Effector memory CD8-positive, alpha-beta T cell (primary cell): ENCODE data around the gene CC2D2B.
"Not testable (repeated sequence)": the region's sequence is repeated elsewhere in the genome, so short reads cannot be mapped to it uniquely, and the experiment has no call there.

Experiments
- ATAC-seq: fragments of 150-1000 bp; cut with Tn5 transposase; replicated peaks from 2 replicates; pipeline ENCODE4 v1.10.0; 2021; ENCODE audit warnings: mild to moderate bottlenecking, moderate library complexity
- DNase-seq, 3 experiments: peaks; one replicate each; pipeline ENCODE4 v3.0.0; 2021
- H3K27ac Mint-ChIP-seq, 2 donors: one replicate each; pipeline ENCODE4 v1.8.0; 2022; ENCODE audit warnings: mild to moderate bottlenecking in 2 of 2, mixed read lengths in 2 of 2, moderate library complexity in 2 of 2
- H3K27me3 Mint-ChIP-seq, 2 donors: one replicate each; pipeline ENCODE4 v1.8.0; 2022; ENCODE audit warnings: mixed read lengths in 2 of 2
- H3K36me3 Mint-ChIP-seq: one replicate; pipeline ENCODE4 v1.8.0; 2022; ENCODE audit warnings: mild to moderate bottlenecking, moderate library complexity, mixed read lengths; ENCODE audit not compliant: insufficient read depth
- H3K4me1 Mint-ChIP-seq, 2 donors: one replicate each; pipeline ENCODE4 v1.8.0; 2022; ENCODE audit warnings: low read depth in 2 of 2, mixed read lengths in 2 of 2
- H3K4me3 Mint-ChIP-seq, 2 donors: one replicate each; pipeline ENCODE4 v1.8.0; 2022; ENCODE audit warnings: mild to moderate bottlenecking in 2 of 2, mixed read lengths in 2 of 2, moderate library complexity in 2 of 2
- H3K9me3 Mint-ChIP-seq, 2 donors: one replicate each; pipeline ENCODE4 v1.8.0; 2022; ENCODE audit warnings: mixed read lengths in 2 of 2

The CC2D2B gene

DNA sequence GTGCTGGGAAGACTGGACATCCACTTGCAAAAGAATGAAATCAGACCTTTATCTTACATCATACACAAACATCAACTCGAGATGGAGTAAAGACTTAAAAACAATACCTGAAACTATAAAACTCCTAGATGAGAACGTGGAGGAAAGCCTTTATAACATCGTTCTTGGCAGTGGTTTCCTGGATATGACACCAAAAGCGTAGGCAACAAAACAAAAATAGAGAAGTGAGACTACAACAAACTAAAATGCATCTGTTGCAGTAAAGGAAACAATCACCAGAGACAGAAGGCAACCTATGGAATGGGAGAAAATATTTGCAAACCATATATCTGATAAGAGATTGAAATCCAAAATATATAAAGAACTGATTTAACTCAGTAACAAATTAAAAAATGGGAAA, 33.3 kb downstream of the CC2D2B start:
- Mint-ChIP-seq H3K4me3 (no peak overlapping the region), H3K4me1 (no peaks in the 10 kb centered on the region), H3K9me3 (peaks cover 3 to 17% of the 10 kb centered on the region in 2 donors), H3K36me3 (no peaks in the 10 kb centered on the region), H3K27me3 (peaks cover 3 to 8% of the 10 kb centered on the region in 2 donors), H3K27ac (no peak overlapping the region)
- no peak for DNase-seq
- ATAC-seq = no peak

DNA sequence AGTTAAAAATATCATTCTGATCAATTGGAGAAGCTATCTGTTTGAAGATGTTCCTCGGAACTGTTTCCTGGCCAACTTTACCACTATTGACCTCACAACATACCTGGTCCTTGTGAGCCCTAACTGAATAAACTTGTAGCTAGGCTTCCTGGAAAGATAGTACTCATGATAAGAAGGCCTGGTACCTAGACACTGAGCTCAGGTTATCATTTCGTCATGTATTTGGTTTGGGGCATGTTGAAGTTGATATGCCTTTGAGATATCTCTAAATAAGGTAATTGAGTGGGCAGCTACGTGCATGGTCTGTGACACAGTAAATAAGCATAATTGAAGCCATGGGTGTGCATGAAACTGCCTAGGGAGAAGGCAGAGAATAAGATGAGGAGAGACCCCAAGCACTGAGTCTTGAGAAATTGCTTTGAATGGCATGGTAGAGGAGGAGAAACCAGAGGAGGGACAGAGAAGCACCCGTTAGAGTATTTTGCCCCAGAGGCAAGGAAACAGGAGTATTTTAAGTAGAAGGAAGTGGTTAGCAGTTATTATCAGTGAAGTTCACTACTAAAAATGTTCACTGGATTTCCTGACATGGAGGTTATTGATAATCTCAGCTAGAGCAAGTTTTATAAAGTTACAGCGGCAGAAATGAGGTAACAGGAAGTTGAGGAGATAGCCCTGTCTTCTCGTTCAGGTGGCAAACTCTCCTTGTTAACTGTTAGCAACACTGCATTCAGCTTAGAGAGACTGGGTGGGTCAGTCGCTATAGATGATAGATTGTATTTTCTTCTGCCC, 55.6 kb downstream of the CC2D2B start:
- Mint-ChIP-seq H3K27me3 (no peaks in the 10 kb centered on the region), H3K4me1 (peaks cover 5 to 8% of the 10 kb centered on the region in 2 donors), H3K4me3 (peak overlapping the region; percentile 2 to 16), H3K36me3 (no peaks in the 10 kb centered on the region), H3K9me3 (peaks cover 3 to 6% of the 10 kb centered on the region in 2 donors), H3K27ac (peak overlapping the region; percentile 4 to 10)
- DNase-seq (no peak), ATAC-seq (peak; percentile 33)

DNA sequence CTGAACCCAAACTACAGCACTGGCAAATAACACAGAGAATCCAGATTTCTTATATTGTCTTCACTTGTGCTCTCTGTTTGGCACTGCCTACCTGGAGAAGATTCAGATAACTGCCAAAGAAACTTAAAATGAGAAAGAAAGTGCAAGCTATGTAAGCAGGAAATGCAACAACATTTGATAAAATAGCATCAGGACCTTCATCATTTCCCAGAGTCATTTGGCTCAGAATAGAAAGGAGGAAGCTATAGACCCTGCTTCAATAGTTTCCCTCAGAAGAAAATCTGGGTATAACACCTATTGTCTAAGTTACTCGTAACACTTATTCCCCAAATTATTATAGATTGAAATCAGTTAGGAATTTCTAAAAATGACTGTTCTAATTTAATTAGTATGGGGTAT, 56.2 kb downstream of the CC2D2B start:
- DNase-seq (no peak), ATAC-seq (no peak)
- H3K36me3 Mint-ChIP-seq = no peaks in the 10 kb centered on the region
- H3K4me1 Mint-ChIP-seq = peaks cover 5 to 8% of the 10 kb centered on the region in 2 donors
- H3K9me3 Mint-ChIP-seq = no peaks in the 10 kb centered on the region
- peak overlapping the region in 1 of 2 donors; percentile 10 for H3K27ac Mint-ChIP-seq
- H3K27me3 Mint-ChIP-seq = no peaks in the 10 kb centered on the region
- H3K4me3 Mint-ChIP-seq = peak overlapping the region; percentile 2 to 16

DNA sequence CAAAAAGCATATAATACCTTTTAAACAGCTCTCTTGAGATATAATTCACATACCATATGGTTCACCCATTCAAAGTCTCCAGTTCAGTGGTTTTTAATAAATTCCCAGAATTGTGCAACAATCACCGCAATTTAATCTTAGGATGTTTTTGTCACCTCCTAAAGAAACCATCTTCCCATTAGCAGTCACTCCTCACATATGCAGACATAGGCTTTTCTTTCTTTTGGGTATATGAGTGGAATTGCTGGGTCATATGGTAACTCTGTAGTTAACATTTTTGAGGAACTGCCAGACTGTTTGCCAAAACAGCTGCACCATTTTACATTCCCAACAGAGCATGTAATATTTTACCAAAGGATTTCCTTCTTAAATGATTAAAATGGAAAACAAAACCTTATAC, 57.0 kb downstream of the CC2D2B start:
- Mint-ChIP-seq H3K4me1 (peaks cover 5 to 8% of the 10 kb centered on the region in 2 donors), H3K27me3 (no peaks in the 10 kb centered on the region), H3K9me3 (no peaks in the 10 kb centered on the region), H3K4me3 (no peak overlapping the region), H3K27ac (no peak overlapping the region), H3K36me3 (no peaks in the 10 kb centered on the region)
- DNase-seq (no peak), ATAC-seq (no peak)

DNA sequence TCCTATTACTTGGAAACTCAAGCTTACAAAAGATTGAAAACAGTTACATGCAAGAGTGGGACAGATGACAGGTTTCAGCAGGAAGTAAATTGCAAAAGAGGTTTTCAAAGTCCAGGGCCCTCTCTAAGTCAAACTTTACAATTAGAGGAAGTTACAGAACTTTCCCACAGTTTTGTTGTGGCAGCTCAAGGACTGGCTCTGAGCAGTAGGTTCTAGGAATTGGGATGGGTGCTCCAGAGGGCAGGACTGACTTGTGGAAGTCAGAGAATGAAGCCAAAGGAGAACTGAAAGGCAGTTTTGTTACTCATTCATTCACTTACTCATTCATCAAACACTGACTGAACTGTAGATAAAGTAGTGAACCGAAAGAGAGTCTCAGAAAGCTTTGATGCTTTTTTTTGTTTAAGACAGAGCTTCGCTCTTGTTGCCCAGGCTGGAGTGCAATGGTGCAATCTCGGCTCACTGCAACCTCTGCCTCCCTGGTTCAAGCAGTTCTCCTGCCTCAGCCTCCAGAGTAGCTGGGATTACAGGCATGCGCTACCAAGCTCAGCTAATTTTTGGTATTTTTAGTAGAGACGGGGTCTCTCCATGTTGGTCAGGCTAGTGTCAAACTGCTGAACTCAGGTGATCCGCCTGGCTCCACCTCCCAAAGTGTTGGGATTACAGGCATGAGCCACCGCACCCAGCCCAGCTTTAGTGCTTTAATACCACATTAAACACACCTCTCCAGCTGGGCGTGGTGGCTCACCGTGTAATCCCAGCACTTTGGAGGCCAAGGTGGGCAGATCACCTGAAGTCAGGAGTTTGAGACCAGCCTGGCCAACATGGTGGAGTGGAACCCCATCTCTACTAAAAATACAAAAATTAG, 68.8 kb downstream of the CC2D2B start:
- Mint-ChIP-seq H3K36me3 (no peaks in the 10 kb centered on the region), H3K27ac (no peak overlapping the region)
- no peak for ATAC-seq

DNA sequence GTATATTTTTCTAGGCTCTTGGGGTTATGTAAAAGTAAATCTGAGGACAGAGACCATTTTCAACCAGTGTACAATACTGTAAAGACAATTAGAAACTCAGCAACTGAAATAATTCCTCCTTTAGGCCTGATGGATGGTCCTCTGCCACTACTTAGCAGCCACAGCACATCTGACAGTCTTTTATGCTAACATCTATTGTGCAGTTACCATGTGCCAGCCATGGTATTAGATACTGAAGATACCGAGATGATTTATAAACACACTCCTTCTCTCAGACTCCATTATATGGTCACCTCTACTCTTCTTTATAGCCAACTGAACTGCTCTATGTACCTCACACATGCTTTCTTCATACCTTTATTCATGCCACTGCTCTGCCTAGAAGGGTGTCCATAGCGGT, 74.4 kb downstream of the CC2D2B start:
- Mint-ChIP-seq H3K4me3 (no peak overlapping the region), H3K27me3 (peaks cover 0 to 7% of the 10 kb centered on the region in 2 donors), H3K9me3 (no peaks in the 10 kb centered on the region), H3K27ac (no peak overlapping the region), H3K4me1 (no peaks in the 10 kb centered on the region), H3K36me3 (no peaks in the 10 kb centered on the region)
- DNase-seq = no peak
- ATAC-seq = no peak

More for the DNA sequence above, 68.8 kb downstream of the CC2D2B start:
- DNase-seq = no peak
- no peaks in the 10 kb centered on the region for H3K4me1 Mint-ChIP-seq
- H3K4me3 Mint-ChIP-seq = no peak overlapping the region
- no peaks in the 10 kb centered on the region for H3K9me3 Mint-ChIP-seq
- H3K27me3 Mint-ChIP-seq = peaks cover 8% of the 10 kb centered on the region in 2 donors

DNA sequence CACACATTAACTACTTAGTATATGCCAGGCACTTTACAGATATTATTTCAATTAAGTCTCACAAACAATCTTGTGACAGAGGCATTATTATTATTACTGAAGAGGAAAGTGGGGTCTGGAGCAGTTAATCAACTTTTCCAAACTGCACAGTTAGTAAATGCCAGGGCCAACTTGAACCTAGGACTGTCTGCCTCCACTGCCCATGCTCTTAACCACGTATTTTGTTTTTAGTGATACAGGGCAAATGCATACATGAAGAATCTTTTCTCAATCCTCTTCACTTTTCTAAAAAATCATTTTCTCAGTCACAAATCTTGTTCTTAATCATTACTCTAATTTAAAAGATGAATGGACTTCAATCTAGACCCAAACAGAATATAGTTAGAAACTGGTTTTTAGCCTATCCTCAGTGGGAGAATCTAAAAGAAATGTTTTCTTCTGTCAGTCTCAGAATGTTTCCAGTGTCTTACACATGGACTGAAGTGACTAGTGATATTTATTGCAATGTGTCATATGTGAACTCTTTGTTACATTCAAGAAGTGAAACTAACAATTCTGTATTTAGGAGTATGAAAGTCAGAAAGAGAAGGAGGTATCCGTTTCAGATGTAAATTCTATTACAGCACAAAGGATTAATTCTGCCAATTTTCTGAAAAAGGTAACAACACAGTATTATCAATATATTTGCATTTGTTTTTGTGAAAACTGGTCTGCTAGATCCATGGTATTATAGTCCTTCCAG, 80.1 kb downstream of the CC2D2B start:
- Mint-ChIP-seq H3K27ac (no peak overlapping the region), H3K36me3 (no peaks in the 10 kb centered on the region), H3K4me3 (no peak overlapping the region), H3K4me1 (no peaks in the 10 kb centered on the region), H3K9me3 (no peaks in the 10 kb centered on the region), H3K27me3 (peaks cover 0 to 20% of the 10 kb centered on the region in 2 donors)
- no peak for ATAC-seq
- DNase-seq = no peak

DNA sequence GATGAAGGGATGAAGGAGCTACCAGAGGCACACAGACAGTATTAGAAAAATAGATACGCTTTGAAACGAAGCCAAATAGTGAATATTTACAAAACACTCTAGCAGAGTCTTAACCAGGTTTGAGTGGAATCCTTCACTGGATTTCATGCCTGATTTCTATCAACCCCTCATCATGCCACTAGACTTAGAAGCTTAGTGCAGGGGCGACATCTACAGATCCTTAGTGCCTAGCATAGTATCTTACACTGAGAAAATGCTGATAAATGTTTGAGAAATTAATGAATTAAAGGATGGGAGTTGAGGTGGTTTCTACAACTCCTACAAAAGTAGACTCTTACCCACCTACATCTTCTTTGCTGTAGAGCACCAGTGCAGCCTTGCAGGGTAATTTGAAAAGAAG, 80.9 kb downstream of the CC2D2B start:
- H3K27me3 Mint-ChIP-seq = peaks cover 0 to 22% of the 10 kb centered on the region in 2 donors
- H3K9me3 Mint-ChIP-seq = no peaks in the 10 kb centered on the region
- no peaks in the 10 kb centered on the region for H3K4me1 Mint-ChIP-seq
- no peak for DNase-seq
- no peak overlapping the region for H3K27ac Mint-ChIP-seq
- no peak for ATAC-seq
- no peak overlapping the region for H3K4me3 Mint-ChIP-seq
- H3K36me3 Mint-ChIP-seq = no peaks in the 10 kb centered on the region

DNA sequence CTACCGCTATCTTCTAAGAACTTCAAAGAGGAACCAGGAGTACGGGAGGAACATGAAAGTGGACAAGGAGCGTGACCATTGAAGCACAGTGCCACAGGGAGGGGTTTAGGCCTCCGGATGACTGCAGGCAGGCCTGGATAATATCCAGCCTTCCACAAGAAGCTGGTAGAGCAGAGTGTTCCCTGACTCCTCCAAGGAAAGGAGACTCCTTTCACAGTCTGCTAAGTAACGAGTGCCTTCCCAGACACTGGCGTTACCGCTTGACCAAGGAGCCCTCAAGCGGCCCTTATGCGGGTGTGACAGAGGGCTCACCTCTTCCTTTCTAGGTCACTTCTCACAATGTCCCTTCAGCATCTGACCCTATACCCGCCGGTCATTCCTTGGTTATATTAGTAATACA, 86.6 kb downstream of the CC2D2B start:
- H3K36me3 Mint-ChIP-seq, H3K27ac Mint-ChIP-seq, ATAC-seq, H3K9me3 Mint-ChIP-seq, H3K4me3 Mint-ChIP-seq, H3K4me1 Mint-ChIP-seq, DNase-seq, H3K27me3 Mint-ChIP-seq: not testable (repeated sequence)

DNA sequence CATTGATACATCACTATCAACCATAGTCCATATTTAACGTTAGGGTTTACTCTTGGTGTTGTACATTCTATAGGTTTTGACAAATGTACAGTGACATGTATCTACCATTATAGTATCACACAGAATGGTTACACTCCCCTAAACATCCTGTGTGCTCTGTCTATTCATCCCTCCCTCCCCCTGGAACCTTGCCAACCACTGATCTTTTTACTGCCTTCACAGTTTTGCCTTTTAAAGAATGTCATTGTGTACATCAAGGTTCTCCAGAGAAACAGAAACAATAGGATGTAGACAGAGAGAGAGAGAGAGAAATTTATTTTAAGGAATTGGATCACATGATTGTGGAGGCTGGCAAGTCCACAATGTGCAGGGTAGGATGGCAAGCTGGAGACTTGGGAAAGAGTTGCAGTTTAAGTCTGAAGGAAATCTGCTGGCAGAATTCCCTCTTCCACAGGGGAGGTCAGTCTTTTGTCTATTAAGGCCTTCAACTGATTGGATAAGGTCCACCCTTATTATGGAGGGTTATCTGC, 90.5 kb downstream of the CC2D2B start:
- no peak overlapping the region for H3K27ac Mint-ChIP-seq
- no peaks in the 10 kb centered on the region for H3K27me3 Mint-ChIP-seq
- DNase-seq (no peak), ATAC-seq (no peak)
- no peaks in the 10 kb centered on the region for H3K4me1 Mint-ChIP-seq
- H3K36me3 Mint-ChIP-seq = no peaks in the 10 kb centered on the region
- no peaks in the 10 kb centered on the region for H3K9me3 Mint-ChIP-seq
- H3K4me3 Mint-ChIP-seq = no peak overlapping the region

DNA sequence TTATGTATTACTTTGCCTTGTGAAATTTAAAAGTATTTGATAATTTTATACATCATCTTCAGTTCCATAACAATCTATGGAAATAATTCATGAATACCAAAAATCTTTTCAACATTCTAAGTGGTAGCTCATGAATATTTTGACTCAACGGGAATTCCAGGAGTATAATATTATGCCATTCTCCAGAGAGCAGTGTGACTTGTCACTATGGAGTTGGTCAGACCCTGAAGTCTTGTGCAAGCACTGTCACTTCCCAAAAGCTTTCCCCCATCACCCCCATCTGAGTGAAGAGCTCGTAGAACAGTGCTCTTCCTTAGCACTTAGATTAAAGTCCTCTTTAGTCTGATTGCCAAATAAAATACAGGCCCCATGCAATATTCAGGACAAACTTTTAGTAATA, 106.2 kb downstream of the CC2D2B start:
- Mint-ChIP-seq H3K36me3 (no peaks in the 10 kb centered on the region), H3K27ac (no peak overlapping the region), H3K9me3 (no peaks in the 10 kb centered on the region), H3K27me3 (peaks cover 10 to 20% of the 10 kb centered on the region in 2 donors), H3K4me3 (no peak overlapping the region), H3K4me1 (peaks cover 0 to 4% of the 10 kb centered on the region in 2 donors)
- ATAC-seq = no peak
- no peak for DNase-seq

DNA sequence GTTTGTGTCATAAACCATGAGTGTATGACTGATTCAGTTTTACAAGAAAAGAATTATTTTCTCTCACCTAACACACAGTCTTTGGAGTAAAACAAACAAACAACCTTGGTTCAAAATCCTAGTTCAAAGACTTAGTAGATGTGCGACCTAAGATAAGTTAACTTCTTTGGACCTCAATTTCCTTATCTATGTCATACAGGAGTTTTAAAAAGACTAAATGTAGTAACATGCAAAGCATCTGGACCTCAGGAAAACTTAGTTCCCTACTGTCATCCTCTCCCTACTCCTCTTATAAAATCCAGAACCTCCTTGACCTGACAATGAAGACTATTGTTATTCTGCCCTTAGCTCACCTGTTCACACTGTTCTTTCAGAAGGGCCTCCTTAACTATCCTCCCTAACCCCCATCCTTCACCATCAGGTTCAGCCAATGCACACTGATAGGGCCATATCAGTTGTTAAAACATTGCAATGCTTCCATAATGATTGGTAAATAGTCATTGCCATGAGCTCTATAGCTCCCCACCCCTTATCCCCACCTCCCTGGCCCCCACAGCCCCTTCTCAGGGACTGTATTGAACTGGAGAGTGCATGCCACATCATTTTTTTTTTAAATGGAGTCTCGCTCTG, 106.8 kb downstream of the CC2D2B start:
- Mint-ChIP-seq H3K4me1 (peaks cover 0 to 4% of the 10 kb centered on the region in 2 donors), H3K27me3 (peaks cover 10 to 20% of the 10 kb centered on the region in 2 donors), H3K9me3 (no peaks in the 10 kb centered on the region), H3K4me3 (no peak overlapping the region), H3K36me3 (no peaks in the 10 kb centered on the region), H3K27ac (no peak overlapping the region)
- no peak for DNase-seq
- no peak for ATAC-seq
